ENCODE measurements around the gene ERICH6. TPM values are rescaled to one million over a fixed set of nuclear protein-coding genes. Genes with fewer than 3 reads are reported as not detected.

The ERICH6 gene
- total RNA-seq, 1 experiment from 2014 or later = not detected

DNA sequence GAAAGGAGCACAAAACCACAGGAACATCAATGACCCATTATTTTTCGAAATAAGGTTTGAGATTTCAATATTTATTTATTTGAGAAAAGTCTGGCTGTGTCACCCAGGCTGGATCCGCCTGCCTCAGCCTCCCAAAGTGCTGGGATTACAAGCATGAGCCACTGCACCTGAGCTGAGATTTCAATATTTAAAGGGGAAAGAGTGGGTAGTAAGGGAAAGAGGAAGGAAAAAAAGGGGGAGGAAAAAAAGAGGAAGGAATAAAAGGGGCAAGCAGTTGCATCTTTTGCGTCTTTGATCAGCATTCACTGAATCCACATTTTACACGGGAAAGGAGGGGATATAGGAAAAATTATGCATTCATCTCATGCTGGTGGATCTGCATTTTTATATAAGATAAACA, 47.4 kb downstream of the ERICH6 start:
- Histone ChIP-seq H3K4me2 (no peak overlapping the region), H3F3A (ENCODE audit: insufficient read depth, low read depth) (no peaks in the 10 kb centered on the region), H3K27me3 (ENCODE audit: insufficient read depth, low read depth) (no peaks in the 10 kb centered on the region), H3K27ac (no peak overlapping the region), H3K9me3 (ENCODE audit: insufficient read depth, low read depth) (no peaks in the 10 kb centered on the region), H3K9me2 (ENCODE audit: insufficient read depth) (no peaks in the 10 kb centered on the region), H3K4me1 (replicated peaks; ENCODE audit: insufficient read depth) (no peaks in the 10 kb centered on the region), H3K36me3 (ENCODE audit: low read depth) (no peaks in the 10 kb centered on the region), H3K79me2 (ENCODE audit: low read depth) (no peaks in the 10 kb centered on the region), H4K20me1 (ENCODE audit: insufficient read depth) (no peaks in the 10 kb centered on the region), H3K4me3 (no peak overlapping the region), H2AFZ (no peak overlapping the region)
- TF ChIP-seq EZH2 (IDR thresholded peaks at IDR 0.05; ENCODE audit: low read depth) = no peak
- TF ChIP-seq, protein P1, sequence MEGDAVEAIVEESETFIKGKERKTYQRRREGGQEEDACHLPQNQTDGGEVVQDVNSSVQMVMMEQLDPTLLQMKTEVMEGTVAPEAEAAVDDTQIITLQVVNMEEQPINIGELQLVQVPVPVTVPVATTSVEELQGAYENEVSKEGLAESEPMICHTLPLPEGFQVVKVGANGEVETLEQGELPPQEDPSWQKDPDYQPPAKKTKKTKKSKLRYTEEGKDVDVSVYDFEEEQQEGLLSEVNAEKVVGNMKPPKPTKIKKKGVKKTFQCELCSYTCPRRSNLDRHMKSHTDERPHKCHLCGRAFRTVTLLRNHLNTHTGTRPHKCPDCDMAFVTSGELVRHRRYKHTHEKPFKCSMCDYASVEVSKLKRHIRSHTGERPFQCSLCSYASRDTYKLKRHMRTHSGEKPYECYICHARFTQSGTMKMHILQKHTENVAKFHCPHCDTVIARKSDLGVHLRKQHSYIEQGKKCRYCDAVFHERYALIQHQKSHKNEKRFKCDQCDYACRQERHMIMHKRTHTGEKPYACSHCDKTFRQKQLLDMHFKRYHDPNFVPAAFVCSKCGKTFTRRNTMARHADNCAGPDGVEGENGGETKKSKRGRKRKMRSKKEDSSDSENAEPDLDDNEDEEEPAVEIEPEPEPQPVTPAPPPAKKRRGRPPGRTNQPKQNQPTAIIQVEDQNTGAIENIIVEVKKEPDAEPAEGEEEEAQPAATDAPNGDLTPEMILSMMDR (conservative IDR thresholded peaks at IDR 0.05) = no peak
- intact Hi-C loops (cut with micrococcal nuclease; ENCODE audit: unreplicated experiment) = no loop called here
- CTCF ChIA-PET = interaction anchor here (0.6 kb wide), 1 partner anchor 14 kb away, joined by 17 read pairs; no protein-coding TSS in a partner anchor
- no peak for DNase-seq
- POLR2A ChIA-PET (ENCODE audit: unreplicated experiment) = no interaction called here
- no TSS peak for BruUV-seq (replicated peaks)

DNA sequence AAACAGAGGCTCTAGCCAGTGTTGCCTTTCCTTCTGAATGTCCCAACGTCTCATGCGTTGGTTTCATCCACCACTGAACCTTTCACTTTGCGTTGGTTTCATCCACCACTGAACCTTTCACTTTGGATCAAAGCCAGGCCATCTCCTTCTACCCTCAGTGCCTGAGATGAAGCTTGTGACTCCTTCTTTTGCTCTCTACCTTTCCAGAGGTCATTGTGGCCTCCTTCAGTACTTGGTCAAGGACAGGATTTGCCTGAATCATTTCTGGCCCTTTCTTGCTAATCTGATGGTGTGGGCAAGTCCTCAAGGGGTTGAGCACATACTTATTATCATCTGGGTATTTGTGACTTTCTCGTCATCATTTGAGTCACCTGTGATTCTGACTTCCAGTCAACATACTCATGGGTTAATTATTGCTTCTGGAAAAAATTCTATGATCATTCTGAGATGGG, 50.6 kb downstream of the ERICH6 start:
- no peaks in the 10 kb centered on the region for H3K9me3 ChIP-seq (ENCODE audit: insufficient read depth, low read depth)
- H3F3A ChIP-seq (ENCODE audit: insufficient read depth, low read depth) = no peaks in the 10 kb centered on the region
- H3K9me2 ChIP-seq (ENCODE audit: insufficient read depth) = no peaks in the 10 kb centered on the region
- no peaks in the 10 kb centered on the region for H3K36me3 ChIP-seq (ENCODE audit: low read depth)
- TF ChIP-seq, protein P1 (conservative IDR thresholded peaks at IDR 0.05) = no peak
- BruUV-seq (replicated peaks) = no TSS peak
- ChIA-PET POLR2A (ENCODE audit: unreplicated experiment) (no interaction called here), CTCF (no interaction called here)
- no peaks in the 10 kb centered on the region for H3K79me2 ChIP-seq (ENCODE audit: low read depth)
- no peak overlapping the region for H2AFZ ChIP-seq
- intact Hi-C loops (cut with micrococcal nuclease; ENCODE audit: unreplicated experiment) = no loop called here
- H3K4me3 ChIP-seq = no peak overlapping the region
- no peaks in the 10 kb centered on the region for H3K4me1 ChIP-seq (replicated peaks; ENCODE audit: insufficient read depth)
- H4K20me1 ChIP-seq (ENCODE audit: insufficient read depth) = no peaks in the 10 kb centered on the region
- no peak overlapping the region for H3K27ac ChIP-seq
- DNase-seq = no peak
- H3K27me3 ChIP-seq (ENCODE audit: insufficient read depth, low read depth) = no peaks in the 10 kb centered on the region
- H3K4me2 ChIP-seq = no peak overlapping the region

DNA sequence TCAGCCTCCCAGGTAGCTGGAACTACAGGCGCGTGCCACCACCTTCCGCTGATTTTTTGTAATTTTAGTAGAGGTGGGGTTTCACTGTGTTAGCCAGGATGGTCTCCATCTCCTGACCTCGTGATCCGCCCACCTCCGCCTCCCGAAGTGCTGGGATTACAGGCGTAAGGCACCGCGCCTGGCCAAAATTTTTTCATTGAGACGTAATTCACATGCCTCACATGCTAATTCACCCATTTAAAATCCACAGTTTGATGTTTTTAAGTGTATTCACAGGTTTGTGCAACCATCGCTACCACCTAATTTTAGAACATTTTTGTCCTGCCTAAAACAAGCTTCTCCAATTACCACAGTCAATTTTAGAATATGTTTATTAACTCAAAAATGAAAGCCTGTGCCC, 63.5 kb downstream of the ERICH6 start:
- H3K9me3 ChIP-seq (ENCODE audit: insufficient read depth, low read depth) = no peaks in the 10 kb centered on the region; the same call in 1 of the 2 replicates
- BruUV-seq (replicated peaks) = no TSS peak
- H3K4me1 ChIP-seq (replicated peaks; ENCODE audit: insufficient read depth) = no peaks in the 10 kb centered on the region
- H3K9me2 ChIP-seq (ENCODE audit: insufficient read depth) = no peaks in the 10 kb centered on the region
- POLR2A ChIA-PET (ENCODE audit: unreplicated experiment) = interaction anchor here (0.7 kb wide), 1 partner anchor 442 kb away, joined by 3 read pairs; no protein-coding TSS in a partner anchor
- no peaks in the 10 kb centered on the region for H3K36me3 ChIP-seq (ENCODE audit: low read depth)
- H3K4me2 ChIP-seq = no peak overlapping the region
- H3K27me3 ChIP-seq (ENCODE audit: insufficient read depth, low read depth) = no peaks in the 10 kb centered on the region
- H3K4me3 ChIP-seq = no peak overlapping the region
- no peak overlapping the region for H2AFZ ChIP-seq
- DNase-seq = no peak
- no peaks in the 10 kb centered on the region for H4K20me1 ChIP-seq (ENCODE audit: insufficient read depth)
- TF ChIP-seq, protein P1 (conservative IDR thresholded peaks at IDR 0.05) = no peak
- TF ChIP-seq EZH2 (IDR thresholded peaks at IDR 0.05; ENCODE audit: low read depth) = no peak
- intact Hi-C loops (cut with micrococcal nuclease; ENCODE audit: unreplicated experiment) = no loop called here
- H3K79me2 ChIP-seq (ENCODE audit: low read depth) = no peaks in the 10 kb centered on the region
- CTCF ChIA-PET = no interaction called here
- H3F3A ChIP-seq (ENCODE audit: insufficient read depth, low read depth) = no peaks in the 10 kb centered on the region
- no peak overlapping the region for H3K27ac ChIP-seq

Measured in PC-9 (cell line).